AG04450 (cell line): Measurements from ENCODE around the gene PARP2. TPM values are rescaled to one million over a fixed set of nuclear protein-coding genes. Genes with fewer than 3 reads are reported as not detected.
A peak's percentile ranks its signal among the peaks of the same experiment; 100 is the strongest.

Experiments
- CTCF ChIA-PET: fragments of 300-600, 350-600 bp; formaldehyde crosslinking; extraction: SDS; loops from one replicate; lab custom pipeline; 2022; ENCODE audit warnings: antibody characterized with exemption, inconsistent platforms; lab: Charles Lee
- POLR2A ChIA-PET: fragments of 350-600 bp; formaldehyde crosslinking; extraction: SDS; loops from one replicate; lab custom pipeline; 2021; ENCODE audit warnings: antibody characterized with exemption, inconsistent platforms; lab: Yijun Ruan, JAX
- DNase-seq: peaks from one replicate; pipeline ENCODE4 v3.0.0-alpha.2; 2011; ENCODE audit warnings: low read depth, low spot score
- H3K27ac ChIP-seq: one replicate; pipeline ENCODE4 v1.5.1; 2012; ENCODE audit warnings: low read depth, low read length, control low read depth
- H3K27me3 ChIP-seq: one replicate; pipeline ENCODE4 v1.6.0; 2012; ENCODE audit warnings: low read length; ENCODE audit not compliant: control insufficient read depth, insufficient read depth
- H3K4me3 ChIP-seq: 2 replicates; pipeline ENCODE4 v1.5.1; 2011; ENCODE audit warnings: mild to moderate bottlenecking, low read depth, low read length, control low read depth
- H3K9me3 ChIP-seq: 2 replicates; pipeline ENCODE4 v1.5.1; 2012; ENCODE audit warnings: low read length; ENCODE audit not compliant: control insufficient read depth, insufficient read depth
- CTCF ChIP-seq: IDR thresholded peaks from 2 replicates; pipeline ENCODE4 v1.5.1; 2011; ENCODE audit warnings: low read depth, low read length, control low read depth, inconsistent platforms
- polyA minus RNA-seq: library from RNA; depleted of rRNA, polyadenylated mRNA; stranded (reverse); fragments of >200 nt; gene quantifications from 2 replicates; pipeline ENCODE4 v1.2.3, GENCODE V29; 2011; rRNA and poly(A)+ RNA removed
- polyA plus RNA-seq: library from polyadenylated mRNA; depleted of rRNA; stranded (reverse); fragments of >200 nt; gene quantifications from 2 replicates; pipeline ENCODE4 v1.2.3, GENCODE V29; 2011; rRNA removed

Gene PARP2
- polyA plus RNA-seq (11.8 and 12.3 TPM in 2 replicates), polyA minus RNA-seq (5.3 and 9.5 TPM in 2 replicates)

DNA sequence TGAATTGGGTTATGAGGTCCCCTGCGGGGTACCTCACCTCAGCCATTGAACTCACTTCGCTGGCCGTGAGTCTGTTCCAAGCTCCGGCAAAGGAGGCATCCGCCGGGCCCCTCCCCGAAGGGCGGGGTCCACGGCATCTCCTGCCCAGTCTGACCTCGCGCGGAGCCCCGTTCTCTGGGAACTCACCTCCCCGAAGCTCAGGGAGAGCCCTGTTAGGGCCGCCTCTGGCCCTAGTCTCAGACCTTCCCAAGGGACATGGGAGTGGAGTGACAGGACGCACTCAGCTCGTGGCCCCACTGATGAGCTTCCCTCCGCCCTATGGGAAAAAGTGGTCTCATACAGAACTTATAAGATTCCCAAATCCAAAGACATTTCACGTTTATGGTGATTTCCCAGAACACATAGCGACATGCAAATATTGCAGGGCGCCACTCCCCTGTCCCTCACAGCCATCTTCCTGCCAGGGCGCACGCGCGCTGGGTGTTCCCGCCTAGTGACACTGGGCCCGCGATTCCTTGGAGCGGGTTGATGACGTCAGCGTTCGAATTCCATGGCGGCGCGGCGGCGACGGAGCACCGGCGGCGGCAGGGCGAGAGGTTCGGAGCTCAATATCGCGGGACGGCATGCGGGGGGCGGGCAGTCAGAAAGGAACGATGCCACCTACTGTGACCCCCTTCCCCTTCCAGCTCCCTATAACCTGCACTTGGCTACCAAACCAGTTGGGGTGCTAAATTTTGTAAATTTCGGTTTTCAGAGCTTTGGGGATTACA is at the start of gene PARP2:
TSS of gene PARP2 (plus strand) at position 544 of the 770 bp plus-strand sequence. CDS start at position 551, 7 bp downstream.
- ChIA-PET CTCF (interaction anchor here (0.7 to 7.4 kb wide), 9 partner anchors 13 to 750 kb away, joined by 3 to 158 read pairs (median 4); partner anchors contain the start of genes APEX1 and CCNB1IP1), POLR2A (interaction anchor here (0.6 to 2.8 kb wide), 21 partner anchors 9 to 1094 kb away, joined by 3 to 30 read pairs (median 7); partner anchors contain the start of genes APEX1, OSGEP, PIP4P1 and RNASE4)
- H3K4me3 ChIP-seq: peak within 1 kb of the TSS; percentile 98
- peak; percentile 99 for DNase-seq
- TF ChIP-seq CTCF: no peak
- no peaks in the 10 kb centered on the region for H3K27me3 ChIP-seq
- peak within 1 kb of the TSS; percentile 87 for H3K27ac ChIP-seq
- no peaks in the 10 kb centered on the region for H3K9me3 ChIP-seq

GRCh38 chr14:20294636-20295035 is 48.8 kb upstream of the PARP2 start:
- CTCF ChIA-PET: no interaction called here
- no peak for TF ChIP-seq CTCF

DNA sequence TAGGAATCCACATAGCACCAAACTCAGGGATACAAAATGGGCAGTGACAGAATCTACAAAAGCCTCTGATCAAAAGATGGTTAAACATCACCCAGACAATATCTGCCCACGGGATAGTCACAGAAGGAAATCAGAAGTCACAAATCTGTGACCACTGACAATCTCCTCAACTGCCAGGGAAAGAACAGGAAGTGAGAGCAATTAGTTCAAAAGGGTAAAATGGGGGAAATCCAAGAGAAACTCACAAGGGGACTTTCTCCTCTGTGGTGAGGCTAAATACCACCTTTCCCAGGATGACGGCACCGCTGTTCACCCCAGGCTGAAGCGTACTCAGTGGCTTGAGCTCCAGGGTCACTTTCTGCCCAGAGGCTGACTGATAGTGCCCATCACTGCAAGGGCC is 48.4 kb upstream of the PARP2 start:
- no peaks in the 10 kb centered on the region for H3K27me3 ChIP-seq
- no peaks in the 10 kb centered on the region for H3K9me3 ChIP-seq
- CTCF ChIA-PET: no interaction called here
- H3K4me3 ChIP-seq: no peak overlapping the region
- no peak for DNase-seq
- POLR2A ChIA-PET: no interaction called here
- no peak overlapping the region for H3K27ac ChIP-seq
- TF ChIP-seq CTCF: no peak

More at GRCh38 chr14:20294636-20295035, 48.8 kb upstream of the PARP2 start:
- H3K27me3 ChIP-seq: no peaks in the 10 kb centered on the region
- DNase-seq: no peak
- H3K27ac ChIP-seq: no peak overlapping the region
- H3K9me3 ChIP-seq: no peaks in the 10 kb centered on the region
- no peak overlapping the region for H3K4me3 ChIP-seq
- POLR2A ChIA-PET: no interaction called here

- ChIA-PET POLR2A (no interaction called here), CTCF (interaction anchor here (1.5 kb wide), 1 partner anchor 25 kb away, joined by 4 read pairs; no protein-coding TSS in a partner anchor)
- no peak for TF ChIP-seq CTCF
- no peaks in the 10 kb centered on the region for H3K27me3 ChIP-seq
- H3K9me3 ChIP-seq: no peaks in the 10 kb centered on the region
- no peak for DNase-seq
- no peak overlapping the region for H3K4me3 ChIP-seq
- no peak overlapping the region for H3K27ac ChIP-seq
Measured at GRCh38 chr14:20302042-20302755, 41.2 kb upstream of the PARP2 start.
